Measurements from ENCODE around the gene SLF1.

The SLF1 gene

DNA sequence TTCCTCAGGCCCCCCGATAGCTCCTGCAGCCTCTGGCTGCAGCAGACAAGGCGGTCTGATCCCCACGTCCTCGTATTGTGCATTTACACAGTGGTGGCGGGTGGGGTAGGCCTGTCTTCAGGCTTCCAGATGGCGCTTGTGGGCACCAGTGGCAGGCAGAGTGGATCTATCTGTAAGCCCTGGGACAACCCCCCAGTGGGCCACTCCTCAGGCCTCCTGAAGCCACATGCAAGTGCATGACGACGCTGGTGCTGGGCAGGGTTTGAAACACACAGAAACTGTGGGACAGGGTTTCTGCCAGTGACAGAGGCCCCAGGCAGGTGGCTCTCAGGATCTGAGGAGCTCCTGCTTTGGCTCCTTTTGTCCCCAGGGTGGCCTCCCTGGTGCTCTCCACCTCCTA is 42.0 kb downstream of the SLF1 start:
- in situ Hi-C loops (cut with HindIII; ENCODE audit: low sequenced_read_pairs) = no loop called here

DNA sequence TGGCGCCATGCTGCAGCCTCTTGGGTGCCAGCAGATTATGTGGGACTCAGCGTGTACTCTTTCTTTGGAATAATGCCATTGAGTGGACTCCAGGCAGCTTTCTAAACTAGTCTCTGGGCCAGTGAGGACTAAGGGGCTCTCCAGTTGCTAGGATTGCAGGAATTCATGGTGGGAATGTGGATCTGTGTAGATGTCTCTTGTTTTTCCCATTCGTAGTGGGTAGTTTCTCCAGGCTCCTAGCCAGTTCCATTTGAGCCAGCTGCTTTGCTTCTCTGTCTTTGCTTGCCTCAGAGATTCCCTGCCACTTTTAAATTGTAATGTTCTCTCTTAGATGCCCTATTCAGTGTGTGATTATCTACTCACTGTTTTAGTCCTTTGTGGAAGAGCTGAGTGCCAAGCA is 42.6 kb downstream of the SLF1 start:
- in situ Hi-C loops (cut with HindIII; ENCODE audit: low sequenced_read_pairs) = no loop called here

DNA sequence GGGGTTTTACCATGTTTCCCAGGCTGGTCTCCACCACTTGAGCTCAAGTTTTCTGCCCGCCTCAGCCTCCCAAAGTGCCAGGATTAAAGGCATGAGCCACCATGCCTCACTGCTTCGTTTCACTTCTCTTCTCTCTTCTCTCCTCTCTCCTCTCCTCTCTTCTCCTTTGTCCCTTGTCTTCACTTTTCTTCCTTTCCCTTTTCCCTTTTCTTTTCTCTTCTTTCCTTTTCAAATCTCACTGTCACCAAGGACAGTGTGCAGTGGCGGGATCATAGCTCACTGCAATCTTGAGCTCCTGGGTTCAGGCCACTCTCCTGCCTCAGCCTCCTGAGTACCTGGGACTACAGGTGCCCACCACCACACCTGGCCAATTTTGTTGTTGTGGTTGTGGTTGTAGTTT is 49.5 kb downstream of the SLF1 start:
- in situ Hi-C loops (cut with HindIII; ENCODE audit: low sequenced_read_pairs) = no loop called here

DNA sequence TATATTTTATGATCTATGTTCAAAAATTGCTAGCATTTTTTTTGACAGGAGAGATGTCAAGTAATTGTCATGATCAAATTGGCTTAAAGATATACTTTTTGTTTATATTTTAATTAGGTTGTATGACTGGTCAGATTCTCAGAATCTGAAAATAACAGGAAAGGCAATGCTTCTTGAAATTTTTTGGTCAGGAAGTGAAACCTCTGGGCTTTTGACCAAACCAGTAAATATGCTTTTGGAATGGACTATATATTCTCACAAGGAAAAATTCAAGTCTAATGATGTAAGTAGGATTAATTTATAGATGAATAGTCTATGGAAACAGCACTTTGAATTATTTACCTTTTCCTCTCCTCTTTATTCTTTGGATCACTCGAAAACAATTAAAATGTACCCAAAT is 52.3 kb downstream of the SLF1 start:
- in situ Hi-C loops (cut with HindIII; ENCODE audit: low sequenced_read_pairs) = no loop called here

DNA sequence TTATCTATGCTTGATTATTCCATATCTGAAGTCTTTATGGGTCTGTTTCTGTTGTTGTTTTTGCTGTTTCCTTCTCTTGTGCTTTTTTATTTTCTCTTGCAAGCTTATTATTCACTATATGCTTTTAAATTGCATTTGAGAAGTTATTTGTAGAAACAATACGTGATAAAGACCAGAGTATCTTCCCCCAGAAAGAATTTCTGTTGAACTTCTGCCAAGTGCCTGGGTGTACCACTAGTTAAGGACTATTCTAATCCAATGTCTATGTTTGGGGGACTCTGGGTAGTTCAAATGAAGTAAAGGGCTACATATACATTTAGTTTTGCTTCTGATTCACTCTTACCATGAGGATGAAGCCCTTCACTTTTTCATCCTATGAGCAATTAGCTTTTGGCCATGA is 54.3 kb downstream of the SLF1 start:
- in situ Hi-C loops (cut with HindIII; ENCODE audit: low sequenced_read_pairs) = no loop called here

DNA sequence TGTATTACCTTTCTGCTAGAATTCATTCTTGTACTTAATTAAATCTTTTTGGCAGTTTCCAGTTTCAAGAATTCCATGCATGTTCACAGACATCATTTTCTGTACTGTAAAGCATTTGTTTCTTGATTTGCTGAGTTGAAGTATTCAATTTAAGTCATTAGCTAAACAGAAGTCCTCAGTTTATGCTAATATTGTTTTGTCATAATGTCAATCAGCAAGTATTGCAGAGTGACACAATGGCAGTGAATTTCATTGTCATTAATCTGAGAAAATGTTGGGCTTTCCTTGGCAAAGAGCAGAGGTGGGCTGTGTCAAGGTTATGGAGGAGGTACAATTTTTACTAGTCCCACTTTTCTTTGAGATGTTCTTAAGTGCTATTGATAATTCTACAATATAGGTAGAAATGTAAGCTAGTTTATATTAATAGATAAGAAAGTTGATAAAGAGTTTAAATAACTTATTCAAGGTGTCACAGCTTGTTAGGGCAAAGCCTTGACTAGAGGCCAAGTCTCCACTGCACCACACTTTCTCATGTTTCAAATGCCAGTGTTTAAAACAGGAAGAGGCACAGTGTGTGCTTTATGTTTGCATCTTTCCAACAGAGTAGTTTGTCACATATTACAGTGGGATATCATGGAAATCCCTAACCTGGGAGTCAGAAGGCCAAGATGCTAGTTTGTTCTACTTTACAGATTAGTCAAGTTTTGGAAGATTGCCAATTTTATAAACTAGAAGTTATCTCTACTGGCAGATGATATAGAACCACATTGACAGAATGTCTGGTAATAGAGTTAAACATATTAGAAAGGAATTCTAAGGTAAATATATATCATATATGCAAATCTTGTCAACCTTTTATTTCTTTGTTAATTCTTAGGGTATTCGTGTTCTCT is 56.3 kb downstream of the SLF1 start:
- in situ Hi-C loops (cut with HindIII; ENCODE audit: low sequenced_read_pairs) = no loop called here

DNA sequence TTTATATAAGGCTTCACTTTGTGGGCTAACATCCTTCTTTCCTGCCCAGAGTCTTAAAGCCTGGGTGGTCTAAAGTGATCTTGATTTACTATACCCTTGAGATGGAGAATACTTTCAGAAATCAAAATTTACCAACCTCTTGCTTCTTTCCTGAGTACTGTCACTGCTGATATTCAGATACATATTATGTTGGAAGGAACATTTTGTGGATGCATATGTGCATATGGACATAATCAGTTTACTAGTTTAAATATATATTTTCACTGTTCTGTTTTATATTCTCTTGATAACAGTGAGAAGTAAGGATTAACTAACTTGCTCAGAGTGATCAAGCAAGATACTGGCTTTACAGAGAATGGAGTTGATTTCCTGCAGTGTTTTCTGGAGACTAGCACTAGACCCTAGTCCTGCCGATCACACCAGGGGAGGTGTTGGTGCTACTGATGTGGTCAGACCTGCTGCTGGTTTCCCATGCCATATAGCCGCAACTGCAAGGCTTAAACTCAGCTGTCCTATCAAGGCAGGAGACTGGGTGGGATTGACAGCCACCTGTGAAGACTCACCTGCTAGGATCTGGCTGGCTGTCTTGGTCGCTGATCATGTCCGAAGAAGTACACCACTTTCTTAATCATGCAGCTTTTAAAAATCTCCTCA is 57.6 kb downstream of the SLF1 start:
- in situ Hi-C loops (cut with HindIII; ENCODE audit: low sequenced_read_pairs) = no loop called here

DNA sequence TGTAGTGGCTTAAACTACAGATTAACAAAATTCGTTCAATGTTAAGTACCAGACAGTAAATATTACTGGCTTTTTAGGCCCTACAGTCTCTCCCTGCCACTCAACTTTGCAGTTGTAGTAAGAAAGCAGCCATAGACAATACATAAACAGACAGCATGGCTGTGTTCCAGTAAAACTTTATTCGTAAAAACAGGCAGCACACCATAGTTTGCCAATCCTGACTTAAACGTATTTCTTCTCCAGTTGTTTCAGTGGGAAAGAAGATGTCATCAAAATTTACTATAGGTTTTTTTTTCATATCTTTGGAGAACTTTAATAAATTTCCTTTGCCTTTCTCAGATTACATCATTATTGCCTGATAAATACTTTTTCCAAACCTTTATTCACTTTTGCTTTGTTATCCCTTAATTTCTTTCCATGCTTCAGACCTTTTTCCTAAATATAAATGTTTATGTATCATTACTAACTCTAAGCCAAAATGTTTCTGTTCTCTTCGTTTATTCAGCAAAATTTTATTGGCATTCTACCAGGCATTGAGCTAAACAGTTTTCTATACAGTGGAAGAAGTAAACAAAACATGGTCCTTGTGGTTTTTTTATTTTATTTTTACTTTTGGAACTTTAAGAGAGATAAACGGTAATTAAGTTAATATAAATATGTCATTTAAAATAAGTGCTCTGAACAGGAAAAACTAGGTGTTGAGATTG is 64.5 kb downstream of the SLF1 start:
- in situ Hi-C loops (cut with HindIII; ENCODE audit: low sequenced_read_pairs) = no loop called here

DNA sequence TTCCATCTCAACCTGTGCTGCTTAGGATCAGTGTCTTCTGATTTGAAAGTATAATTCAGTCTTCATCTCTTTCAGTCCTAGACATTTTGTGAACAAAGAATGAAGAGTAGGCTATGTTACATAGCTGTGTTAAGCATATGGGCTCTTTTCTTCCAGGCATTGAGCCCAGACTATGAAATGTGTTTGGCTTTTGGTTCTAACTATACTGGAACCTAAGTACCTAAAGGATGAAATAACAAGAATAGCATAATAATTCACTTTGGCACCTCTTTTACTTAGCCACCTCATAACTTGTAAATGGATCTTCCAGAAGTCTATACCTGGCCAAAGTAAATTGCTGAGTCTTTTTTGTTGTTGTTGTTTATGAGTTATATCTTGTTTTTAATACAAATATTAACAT is 71.4 kb downstream of the SLF1 start:
- in situ Hi-C loops (cut with HindIII; ENCODE audit: low sequenced_read_pairs) = no loop called here

DNA sequence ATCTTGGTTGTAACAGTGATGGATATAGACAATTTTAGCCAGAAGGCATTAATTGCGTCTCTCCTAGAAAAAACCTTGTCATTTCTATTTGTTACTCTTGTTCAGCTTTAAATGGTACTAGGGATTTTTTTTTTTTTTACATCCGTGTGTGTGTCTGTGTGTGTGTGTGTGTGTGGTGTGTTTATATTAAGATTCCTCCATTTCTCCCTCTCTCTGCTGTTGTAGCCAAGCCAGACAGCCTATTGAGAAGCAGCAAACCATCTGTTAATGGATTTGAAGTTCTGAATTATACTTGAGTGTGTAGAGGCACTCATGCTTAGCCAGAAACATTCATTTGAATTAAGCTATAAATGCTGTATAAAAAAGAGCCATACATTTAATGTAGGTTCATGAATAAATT is 72.3 kb downstream of the SLF1 start:
- in situ Hi-C loops (cut with HindIII; ENCODE audit: low sequenced_read_pairs) = no loop called here

DNA sequence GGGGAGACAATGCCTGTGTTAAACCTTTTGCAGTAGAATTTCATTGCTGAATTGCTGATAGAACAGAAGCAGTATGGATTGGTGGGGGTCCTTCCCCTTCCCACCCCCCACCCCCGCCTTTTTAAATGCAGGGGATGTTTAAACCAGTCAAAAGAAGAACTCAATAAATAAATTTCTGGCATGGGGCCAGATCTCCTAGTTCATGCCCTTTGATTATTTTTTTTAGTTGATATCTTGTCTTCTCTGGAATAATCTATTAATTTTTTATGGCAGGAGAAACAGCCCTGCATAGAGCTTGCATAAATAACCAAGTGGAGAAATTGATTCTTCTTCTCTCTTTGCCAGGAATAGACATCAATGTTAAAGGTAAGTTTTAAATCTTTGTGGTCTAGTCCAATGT is 72.8 kb downstream of the SLF1 start:
- in situ Hi-C loops (cut with HindIII; ENCODE audit: low sequenced_read_pairs) = no loop called here

DNA sequence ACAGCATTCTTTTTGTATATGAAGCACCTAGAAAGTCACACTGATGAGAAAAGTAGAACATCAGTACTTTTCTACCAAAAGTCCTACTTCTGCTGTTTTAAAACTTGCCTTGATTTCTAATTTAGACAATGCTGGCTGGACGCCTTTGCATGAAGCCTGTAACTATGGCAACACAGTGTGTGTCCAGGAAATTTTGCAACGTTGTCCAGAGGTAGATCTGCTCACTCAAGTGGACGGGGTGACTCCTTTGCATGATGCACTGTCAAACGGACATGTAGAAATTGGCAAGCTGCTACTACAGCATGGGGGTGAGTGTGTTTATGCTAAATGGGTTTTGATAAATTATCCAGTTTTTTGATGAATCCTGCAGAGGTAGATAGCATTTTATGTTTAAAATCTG is 73.5 kb downstream of the SLF1 start:
- in situ Hi-C loops (cut with HindIII; ENCODE audit: low sequenced_read_pairs) = no loop called here

DNA sequence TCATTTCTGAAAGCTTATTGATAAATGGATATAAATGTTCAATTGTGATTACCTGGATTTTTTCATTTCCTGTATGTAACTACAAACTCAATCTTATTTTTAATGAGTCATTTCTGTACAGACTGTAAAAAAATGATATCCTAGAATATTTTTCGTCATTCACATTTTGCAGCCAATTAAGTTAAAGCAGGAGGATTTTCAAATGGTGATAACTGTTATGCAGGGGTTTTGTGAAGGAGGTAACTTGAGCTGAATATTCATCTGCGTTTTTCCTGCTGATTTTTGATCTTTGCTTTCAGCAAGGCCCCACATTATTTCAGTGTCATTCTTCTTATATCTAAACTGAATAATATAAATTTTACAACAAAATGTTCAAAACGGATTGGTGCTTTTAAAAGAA is 74.1 kb downstream of the SLF1 start:
- in situ Hi-C loops (cut with HindIII; ENCODE audit: low sequenced_read_pairs) = no loop called here

DNA sequence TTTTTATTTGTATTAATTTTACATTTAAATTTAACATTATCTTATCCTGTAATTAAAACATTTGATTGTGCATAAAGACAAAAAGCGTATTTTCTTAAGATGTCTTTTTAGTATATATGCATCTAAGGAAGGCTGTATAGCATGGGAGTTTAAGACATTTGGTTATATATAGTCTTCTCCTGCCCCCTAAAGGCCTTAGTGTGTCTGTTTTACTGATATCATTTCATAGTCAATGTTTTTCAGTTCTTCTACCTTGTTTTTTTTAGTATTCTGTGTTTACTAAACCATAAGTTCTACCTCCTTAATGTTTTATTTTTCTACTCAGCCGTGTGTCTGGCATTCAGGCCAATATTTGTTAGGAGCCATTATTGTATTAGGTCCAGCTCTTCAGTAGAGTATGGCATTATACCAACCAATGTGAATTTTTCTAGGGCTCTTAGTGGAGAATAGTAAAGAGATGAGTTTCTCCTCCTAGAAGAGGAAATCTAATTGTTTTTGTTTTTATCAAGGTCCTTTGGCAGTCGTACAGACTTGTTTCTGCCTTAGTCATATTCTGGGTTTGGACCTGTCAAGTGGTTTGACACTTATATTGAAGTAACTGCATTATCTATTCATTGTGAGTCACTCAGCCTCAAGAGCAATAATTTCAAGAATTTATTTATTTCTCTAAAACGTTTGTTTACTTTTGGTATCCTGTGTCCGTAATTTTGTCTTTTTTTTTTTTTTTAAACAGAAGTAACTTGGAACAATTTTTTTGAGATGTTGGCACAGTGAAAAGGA is 74.8 kb downstream of the SLF1 start:
- in situ Hi-C loops (cut with HindIII; ENCODE audit: low sequenced_read_pairs) = no loop called here

DNA sequence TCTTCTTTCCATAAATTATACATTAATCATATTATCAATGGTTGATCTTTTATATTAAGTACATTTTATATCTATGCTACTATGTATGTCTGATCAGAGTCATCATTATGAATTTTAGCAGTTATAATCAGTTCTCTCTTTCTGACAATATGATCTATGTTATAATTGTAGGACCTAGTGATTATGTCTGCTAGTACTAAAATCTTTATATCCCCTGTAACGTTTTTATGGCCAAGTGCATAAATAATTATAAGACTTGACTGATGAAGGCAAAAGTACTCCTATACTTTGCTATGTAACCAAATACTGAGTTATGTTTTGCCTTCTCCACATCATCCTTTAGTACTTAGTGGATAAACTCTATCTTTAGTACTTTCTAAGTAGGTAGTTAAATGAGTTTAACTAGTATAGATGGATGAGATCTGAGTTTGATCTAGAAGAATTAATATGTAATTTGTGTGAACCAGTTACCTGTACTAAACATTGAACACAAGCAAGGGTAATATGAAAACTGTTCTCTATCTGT is 75.4 kb downstream of the SLF1 start:
- in situ Hi-C loops (cut with HindIII; ENCODE audit: low sequenced_read_pairs) = no loop called here

DNA sequence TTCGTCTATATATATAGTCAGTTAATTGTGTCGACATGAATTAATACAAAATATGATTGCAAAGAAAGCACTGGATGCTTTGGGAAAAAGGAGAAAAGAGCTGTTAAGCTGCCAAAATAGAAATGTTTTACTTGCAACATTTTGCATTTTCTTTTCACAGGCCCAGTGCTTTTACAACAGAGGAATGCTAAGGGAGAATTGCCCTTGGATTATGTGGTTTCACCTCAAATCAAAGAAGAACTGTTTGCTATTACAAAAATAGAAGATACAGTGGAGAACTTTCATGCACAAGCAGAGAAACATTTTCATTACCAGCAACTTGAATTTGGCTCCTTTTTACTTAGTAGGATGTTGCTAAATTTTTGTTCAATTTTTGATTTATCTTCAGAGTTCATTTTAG is 76.2 kb downstream of the SLF1 start:
- in situ Hi-C loops (cut with HindIII; ENCODE audit: low sequenced_read_pairs) = no loop called here

DNA sequence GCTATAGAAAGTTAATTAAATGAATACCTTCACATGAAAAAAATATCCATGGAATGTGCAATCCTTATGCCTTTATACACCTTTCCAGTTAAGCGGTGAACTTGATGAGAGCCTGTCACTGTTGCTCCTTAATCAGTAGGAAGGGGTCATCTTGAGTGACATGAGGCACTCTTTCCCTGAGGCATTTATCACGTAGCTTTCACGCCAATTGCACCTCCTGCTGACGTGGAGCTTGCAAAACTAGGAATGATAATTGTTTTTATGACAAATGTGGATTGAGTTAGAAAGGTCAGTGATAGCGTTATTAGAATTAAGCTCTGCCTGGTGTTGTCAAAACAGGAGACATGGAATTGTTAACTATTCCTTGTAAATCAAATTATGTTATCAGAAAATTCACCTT is 79.7 kb downstream of the SLF1 start:
- in situ Hi-C loops (cut with HindIII; ENCODE audit: low sequenced_read_pairs) = no loop called here

DNA sequence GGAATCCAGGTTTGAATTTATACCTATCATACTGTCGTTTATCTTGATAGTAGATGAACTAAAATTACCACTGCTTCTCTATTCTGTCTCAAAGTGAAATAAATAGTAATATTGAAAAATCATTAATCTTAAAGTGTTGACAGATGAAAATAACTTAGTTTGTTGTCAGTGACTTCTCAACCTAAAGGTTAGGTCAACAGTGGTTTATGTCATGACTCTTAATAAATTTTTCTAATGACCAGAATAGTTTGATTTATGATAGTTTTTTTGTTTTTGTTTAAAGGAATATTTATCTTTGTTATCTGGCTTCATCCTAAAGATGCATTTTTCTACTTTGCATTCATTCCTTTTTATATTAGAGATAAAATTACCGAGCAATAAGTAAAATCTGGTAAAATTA is 81.1 kb downstream of the SLF1 start:
- in situ Hi-C loops (cut with HindIII; ENCODE audit: low sequenced_read_pairs) = no loop called here

DNA sequence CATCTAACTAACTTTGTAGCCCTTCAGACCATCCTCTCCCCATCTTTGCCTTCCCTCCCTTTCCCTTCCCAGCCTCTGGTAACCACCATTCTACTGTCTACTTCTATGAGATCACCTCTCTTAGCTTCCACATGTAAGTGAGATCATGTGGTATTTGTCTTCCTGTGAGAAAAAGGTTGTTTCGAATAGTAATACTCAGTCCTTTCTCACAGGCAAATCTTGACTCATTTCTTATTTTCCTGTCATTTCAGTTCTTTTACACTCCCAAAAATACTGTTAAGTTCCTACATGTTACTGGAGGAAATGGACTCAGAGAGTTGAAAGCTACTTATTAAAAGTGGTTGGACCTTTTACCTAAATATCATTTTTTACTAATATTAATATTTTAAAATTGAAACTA is 82.1 kb downstream of the SLF1 start:
- in situ Hi-C loops (cut with HindIII; ENCODE audit: low sequenced_read_pairs) = no loop called here

DNA sequence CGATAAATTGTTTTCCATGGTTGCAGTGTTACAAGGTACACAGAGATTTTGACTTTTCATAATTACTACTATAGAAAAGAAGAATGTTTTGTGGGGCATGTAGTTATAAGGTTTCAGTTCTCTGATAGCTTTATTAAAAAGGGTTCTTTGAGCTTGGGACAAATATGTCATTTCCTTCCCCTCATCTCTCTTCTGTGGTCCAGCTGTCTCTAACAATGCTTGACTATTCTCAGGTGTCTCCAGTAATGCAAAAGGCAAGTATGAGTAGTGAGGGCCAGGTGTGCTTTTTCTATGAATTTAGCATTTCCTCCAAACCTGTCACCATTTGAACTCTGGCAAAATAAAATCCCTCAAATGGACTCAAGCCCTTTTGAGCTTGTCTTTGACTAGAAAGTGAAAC is 84.3 kb downstream of the SLF1 start:
- in situ Hi-C loops (cut with HindIII; ENCODE audit: low sequenced_read_pairs) = no loop called here

DNA sequence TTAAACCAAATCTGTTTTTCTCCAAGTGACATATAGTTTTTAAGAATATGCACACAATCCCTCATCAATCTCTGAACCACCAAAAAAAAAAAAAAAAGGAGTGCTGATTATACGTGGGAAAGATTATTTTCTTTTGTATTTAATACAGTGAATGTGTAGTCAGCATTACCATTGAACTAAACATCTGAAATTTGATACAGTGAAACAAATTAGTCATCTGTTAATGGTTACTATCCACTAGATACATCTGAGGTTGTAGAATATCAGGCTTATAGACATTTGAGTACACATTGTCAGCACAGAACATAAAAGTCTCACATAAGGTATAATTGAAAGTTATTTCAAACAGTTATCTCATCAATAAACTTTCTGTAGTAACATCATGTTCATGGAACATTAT is 87.0 kb downstream of the SLF1 start:
- in situ Hi-C loops (cut with HindIII; ENCODE audit: low sequenced_read_pairs) = no loop called here
